HG03108 (cell line): Measurements from ENCODE around the gene CROCC.
"Not testable (repeated sequence)": the region's sequence is repeated elsewhere in the genome, so short reads cannot be mapped to it uniquely, and the experiment has no call there.

ENCODE experiments used
- ATAC-seq: cut with Tn5 transposase; IDR thresholded peaks from one replicate; pipeline ENCODE4 v1.9.1; 2021; ENCODE audit warnings: moderate library complexity; ENCODE audit not compliant: unreplicated experiment

The CROCC gene

GRCh38 chr1:16921391-16922185, at the start of gene CROCC:
TSS of gene CROCC (plus strand) at chr1:16921931. CDS start at chr1:16922019, 88 bp downstream.
- ATAC-seq, result no peak

- not testable (repeated sequence) for ATAC-seq
Observed at GRCh38 chr1:16872152-16873075, 49.3 kb upstream of the CROCC start.

- not testable (repeated sequence) for ATAC-seq
Observed at GRCh38 chr1:16873076-16873879, 48.5 kb upstream of the CROCC start.

GRCh38 chr1:16874968-16875765, 46.6 kb upstream of the CROCC start:
- not testable (repeated sequence) for ATAC-seq

- ATAC-seq, result not testable (repeated sequence)
Observed at GRCh38 chr1:16881742-16882141, 40.0 kb upstream of the CROCC start.

- no peak for ATAC-seq
Observed at GRCh38 chr1:16882986-16883385, 38.7 kb upstream of the CROCC start.

GRCh38 chr1:16884487-16884886, 37.2 kb upstream of the CROCC start:
- not testable (repeated sequence) for ATAC-seq

- no peak for ATAC-seq
Observed at GRCh38 chr1:16886860-16887605, 34.7 kb upstream of the CROCC start.

GRCh38 chr1:16888860-16889816, 32.6 kb upstream of the CROCC start:
- ATAC-seq, result no peak

- not testable (repeated sequence) for ATAC-seq
Observed at GRCh38 chr1:16890539-16891021, 31.2 kb upstream of the CROCC start.

GRCh38 chr1:16891057-16891456, 30.7 kb upstream of the CROCC start:
- not testable (repeated sequence) for ATAC-seq

GRCh38 chr1:16892978-16893525, 28.7 kb upstream of the CROCC start:
- ATAC-seq, result not testable (repeated sequence)

- not testable (repeated sequence) for ATAC-seq
Observed at GRCh38 chr1:16893796-16894195, 27.9 kb upstream of the CROCC start.

- ATAC-seq, result not testable (repeated sequence)
Observed at GRCh38 chr1:16894338-16894737, 27.4 kb upstream of the CROCC start.

- ATAC-seq, result not testable (repeated sequence)
Observed at GRCh38 chr1:16895233-16895597, 26.5 kb upstream of the CROCC start.

GRCh38 chr1:16895598-16896315, 26.0 kb upstream of the CROCC start, which contains the start of gene RNU1-2:
TSS of gene RNU1-2 (plus strand) at chr1:16895980.
- ATAC-seq, result peak; percentile 97
